Activated T-cell treated with anti-CD3 and anti-CD28 coated beads, Interleukin-2, amount 50 U/mL, for 24 hours (primary cell): ENCODE data around the gene TDRD3.

Experiments used
- DNase-seq: peaks from one replicate; pipeline ENCODE4 v3.0.0-alpha.2; 2020
- H3K27ac Mint-ChIP-seq: 2 replicates; pipeline ENCODE4 v1.8.0; 2020; ENCODE audit warnings: mild to moderate bottlenecking, mixed read lengths
- H3K27me3 Mint-ChIP-seq: 2 replicates; pipeline ENCODE4 v1.8.0; 2020; ENCODE audit warnings: mixed read lengths
- H3K36me3 Mint-ChIP-seq: 2 replicates; pipeline ENCODE4 v1.8.0; 2020; ENCODE audit warnings: low read depth, mixed read lengths
- H3K4me1 Mint-ChIP-seq: 2 replicates; pipeline ENCODE4 v1.8.0; 2020; ENCODE audit warnings: low read depth, mixed read lengths
- H3K4me3 Mint-ChIP-seq: 2 replicates; pipeline ENCODE4 v1.8.0; 2020; ENCODE audit warnings: mild to moderate bottlenecking, moderate library complexity, mixed read lengths
- H3K9me3 Mint-ChIP-seq: 2 replicates; pipeline ENCODE4 v1.8.0; 2020; ENCODE audit warnings: mixed read lengths

The TDRD3 gene

DNA sequence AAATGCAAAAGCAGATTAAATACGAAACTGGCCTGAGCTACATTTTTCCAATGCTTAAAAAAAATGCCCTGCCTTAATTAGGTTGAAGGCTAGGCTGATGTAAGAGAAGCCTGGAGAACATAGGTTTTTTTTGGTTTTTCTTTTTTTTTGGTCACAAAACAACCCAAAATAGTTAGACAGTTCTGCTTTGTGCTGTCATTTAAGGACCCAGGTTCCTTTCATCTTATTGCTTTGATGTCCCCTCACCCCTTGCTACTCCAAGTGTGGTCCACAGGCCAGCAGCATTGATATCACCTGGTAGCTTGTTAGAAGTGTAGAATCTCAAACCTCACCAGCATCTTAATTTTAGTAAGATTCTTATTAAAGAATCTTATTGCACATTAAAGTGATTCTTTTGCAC lies 14.4 kb downstream of the TDRD3 start:
- H3K9me3 Mint-ChIP-seq = peaks cover 5% of the 10 kb centered on the region
- peaks cover 34% of the 10 kb centered on the region for H3K36me3 Mint-ChIP-seq
- peaks cover 56% of the 10 kb centered on the region for H3K4me1 Mint-ChIP-seq
- no peak for DNase-seq
- peak overlapping the region; percentile 26 for H3K27ac Mint-ChIP-seq
- no peaks in the 10 kb centered on the region for H3K27me3 Mint-ChIP-seq
- H3K4me3 Mint-ChIP-seq = no peak overlapping the region

DNA sequence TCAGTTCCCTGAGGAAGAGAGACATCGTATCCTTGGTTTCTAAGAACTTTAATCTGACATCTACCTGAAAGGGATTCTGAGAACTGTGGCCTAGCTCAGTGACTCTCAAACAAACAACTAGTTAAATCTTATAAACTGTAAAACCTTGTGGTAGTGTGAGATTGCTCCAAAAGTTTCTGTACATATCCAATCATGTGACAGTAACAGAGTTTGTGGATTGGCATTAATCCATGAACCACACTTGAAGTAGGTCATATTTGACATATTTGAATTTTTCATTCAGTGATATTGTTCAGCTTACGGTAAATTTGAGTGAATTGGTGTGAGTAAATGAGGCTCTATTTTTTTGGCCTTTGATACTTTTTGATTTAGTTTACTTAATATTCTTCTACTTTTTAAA lies 15.0 kb downstream of the TDRD3 start:
- Mint-ChIP-seq H3K4me3 (no peak overlapping the region), H3K36me3 (peaks cover 34% of the 10 kb centered on the region), H3K9me3 (peaks cover 5% of the 10 kb centered on the region), H3K4me1 (peaks cover 59% of the 10 kb centered on the region), H3K27me3 (no peaks in the 10 kb centered on the region), H3K27ac (no peak overlapping the region)
- DNase-seq = no peak

DNA sequence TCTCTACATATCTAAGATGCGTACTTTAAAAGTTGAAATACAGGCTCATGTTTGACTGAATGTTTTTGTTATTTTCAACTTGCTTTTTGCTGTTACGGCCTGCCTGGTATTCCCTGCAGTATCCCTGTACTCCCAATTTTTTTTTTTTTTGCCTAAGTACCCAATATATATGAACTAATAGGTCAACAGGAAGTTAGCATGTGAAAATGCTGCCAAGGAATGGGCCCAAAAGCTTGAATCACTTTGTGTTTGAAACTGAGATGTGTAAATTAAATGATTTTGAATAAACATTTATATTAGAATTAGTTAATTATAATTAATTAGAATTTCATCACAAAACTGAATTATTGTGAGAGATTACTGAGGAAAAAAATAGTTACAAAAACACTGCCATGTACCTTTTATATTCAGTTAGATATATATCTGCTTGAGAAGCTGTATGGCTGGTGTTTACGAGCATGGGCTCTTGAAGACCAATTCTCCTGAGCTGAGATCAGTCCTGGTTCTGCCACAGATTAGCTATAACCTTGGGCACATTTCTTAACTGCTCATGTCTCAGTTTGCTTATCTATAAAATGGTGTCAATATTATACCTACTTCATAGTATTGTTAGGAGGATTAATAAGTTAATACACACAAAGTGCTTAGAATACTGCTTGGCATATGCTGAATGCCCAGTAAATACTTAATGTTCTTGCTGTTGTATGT lies 16.0 kb downstream of the TDRD3 start:
- H3K4me1 Mint-ChIP-seq = peaks cover 61% of the 10 kb centered on the region
- no peak for DNase-seq
- no peak overlapping the region for H3K4me3 Mint-ChIP-seq
- no peaks in the 10 kb centered on the region for H3K27me3 Mint-ChIP-seq
- no peak overlapping the region for H3K27ac Mint-ChIP-seq
- peaks cover 28% of the 10 kb centered on the region for H3K36me3 Mint-ChIP-seq
- H3K9me3 Mint-ChIP-seq = peaks cover 3% of the 10 kb centered on the region

DNA sequence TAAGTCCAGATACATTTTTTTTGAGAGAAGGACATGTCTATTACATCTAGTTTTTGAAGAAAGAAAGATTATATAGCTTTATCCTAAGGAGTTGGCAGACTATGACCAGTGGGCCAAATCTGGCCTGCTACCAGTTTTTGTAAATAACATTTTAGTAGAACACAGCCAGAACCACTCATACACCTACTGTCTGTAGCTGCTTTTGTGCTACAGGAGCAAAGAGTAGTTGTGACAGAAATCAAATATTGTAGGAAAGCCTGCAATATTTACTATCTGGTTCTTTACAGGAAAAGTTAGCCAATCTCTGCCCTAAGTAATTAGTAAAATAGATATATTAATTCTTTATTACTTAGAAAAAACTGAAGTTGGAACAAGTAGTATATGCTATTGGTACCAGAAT lies 17.2 kb downstream of the TDRD3 start:
- no peak overlapping the region for H3K27ac Mint-ChIP-seq
- H3K9me3 Mint-ChIP-seq = peaks cover 4% of the 10 kb centered on the region
- H3K4me3 Mint-ChIP-seq = no peak overlapping the region
- H3K36me3 Mint-ChIP-seq = peaks cover 26% of the 10 kb centered on the region
- H3K27me3 Mint-ChIP-seq = no peaks in the 10 kb centered on the region
- H3K4me1 Mint-ChIP-seq = peaks cover 63% of the 10 kb centered on the region
- no peak for DNase-seq

DNA sequence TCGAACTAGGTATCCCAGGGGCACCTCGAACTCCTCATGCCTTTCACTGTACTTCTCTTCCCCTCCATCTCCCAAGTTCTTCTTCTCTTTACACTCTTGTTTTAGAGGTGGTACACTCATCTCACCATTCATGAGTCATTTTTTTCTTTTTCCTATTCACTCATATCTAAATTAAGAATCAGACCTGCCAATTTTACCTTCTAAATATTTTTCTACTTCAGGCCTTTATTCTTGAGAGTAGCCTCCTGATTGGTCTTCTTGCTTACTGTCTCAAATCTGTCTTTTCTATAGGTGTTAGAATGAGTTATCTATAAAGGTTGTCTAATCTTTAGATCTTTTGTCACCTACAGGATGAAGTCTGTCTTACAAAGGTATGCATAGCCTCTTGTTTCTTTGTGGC lies 20.7 kb downstream of the TDRD3 start:
- Mint-ChIP-seq H3K4me3 (no peak overlapping the region), H3K27ac (peak overlapping the region; percentile 67), H3K36me3 (peaks cover 19% of the 10 kb centered on the region), H3K27me3 (no peaks in the 10 kb centered on the region), H3K4me1 (peaks cover 33% of the 10 kb centered on the region), H3K9me3 (peaks cover 9% of the 10 kb centered on the region)
- no peak for DNase-seq

DNA sequence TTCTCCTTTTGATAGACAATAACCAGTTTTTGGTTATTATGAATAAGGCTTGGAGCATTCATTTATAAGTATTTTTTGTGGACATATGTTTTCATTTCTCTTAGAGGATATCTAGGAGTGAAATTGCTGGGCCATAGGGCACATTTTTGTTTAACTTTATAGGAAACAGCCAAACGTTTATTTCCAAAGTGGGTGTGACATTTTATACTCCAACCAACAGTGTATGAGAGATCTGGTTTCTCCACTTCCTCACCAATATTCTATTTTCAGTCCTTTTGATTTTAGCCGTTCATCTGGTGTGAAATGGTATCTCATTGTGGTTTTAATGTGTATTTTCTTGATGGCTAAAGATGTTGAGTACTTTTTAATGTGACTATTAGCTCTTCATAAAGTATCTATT lies 21.9 kb downstream of the TDRD3 start:
- H3K36me3 Mint-ChIP-seq = peaks cover 19% of the 10 kb centered on the region
- no peak for DNase-seq
- no peaks in the 10 kb centered on the region for H3K27me3 Mint-ChIP-seq
- peaks cover 9% of the 10 kb centered on the region for H3K9me3 Mint-ChIP-seq
- H3K27ac Mint-ChIP-seq = no peak overlapping the region
- H3K4me1 Mint-ChIP-seq = peaks cover 29% of the 10 kb centered on the region
- no peak overlapping the region for H3K4me3 Mint-ChIP-seq

DNA sequence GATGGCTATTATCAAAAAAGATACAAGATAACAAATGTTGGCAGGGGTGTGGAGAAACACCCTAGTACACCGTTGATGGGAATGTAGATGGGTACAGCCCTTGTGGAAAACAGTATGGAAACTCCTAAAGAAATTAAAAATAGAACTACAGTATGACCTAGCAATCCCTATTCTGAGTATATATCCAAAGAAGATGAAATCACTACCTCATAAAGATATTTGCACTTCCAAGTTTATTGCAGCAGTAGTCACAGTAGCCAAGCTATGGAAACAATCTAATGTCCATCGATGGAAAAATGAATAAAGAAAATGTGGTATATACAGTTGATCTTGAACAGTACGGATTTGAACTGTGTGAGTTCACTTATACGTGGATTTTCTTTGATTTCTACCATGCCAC lies 28.3 kb downstream of the TDRD3 start:
- Mint-ChIP-seq H3K4me1 (peaks cover 33% of the 10 kb centered on the region), H3K36me3 (peaks cover 5% of the 10 kb centered on the region), H3K4me3 (no peak overlapping the region), H3K27ac (no peak overlapping the region), H3K27me3 (no peaks in the 10 kb centered on the region), H3K9me3 (peaks cover 3% of the 10 kb centered on the region)
- DNase-seq = no peak

DNA sequence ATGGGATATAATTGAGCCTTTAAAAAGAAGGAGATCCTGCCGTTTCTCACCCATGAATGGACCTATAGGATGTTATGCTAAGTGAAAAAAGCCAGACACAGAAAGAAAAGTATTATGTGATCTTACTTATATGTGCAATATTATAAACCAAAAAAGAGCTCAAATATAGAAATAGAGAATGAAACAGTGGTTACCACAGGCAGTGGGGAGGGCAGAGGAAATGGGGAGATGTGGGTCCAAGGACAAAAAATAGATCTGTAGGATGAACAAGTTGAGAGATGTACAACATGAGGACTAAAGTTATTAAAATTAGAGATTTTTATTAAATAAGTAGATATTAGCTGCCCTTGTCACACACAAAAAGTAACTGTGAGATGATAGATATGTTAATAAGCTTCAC lies 29.1 kb downstream of the TDRD3 start:
- H3K27me3 Mint-ChIP-seq = no peaks in the 10 kb centered on the region
- no peak for DNase-seq
- peaks cover 33% of the 10 kb centered on the region for H3K4me1 Mint-ChIP-seq
- peaks cover under 1% of the 10 kb centered on the region for H3K9me3 Mint-ChIP-seq
- H3K4me3 Mint-ChIP-seq = no peak overlapping the region
- H3K27ac Mint-ChIP-seq = no peak overlapping the region
- H3K36me3 Mint-ChIP-seq = peaks cover 2% of the 10 kb centered on the region

DNA sequence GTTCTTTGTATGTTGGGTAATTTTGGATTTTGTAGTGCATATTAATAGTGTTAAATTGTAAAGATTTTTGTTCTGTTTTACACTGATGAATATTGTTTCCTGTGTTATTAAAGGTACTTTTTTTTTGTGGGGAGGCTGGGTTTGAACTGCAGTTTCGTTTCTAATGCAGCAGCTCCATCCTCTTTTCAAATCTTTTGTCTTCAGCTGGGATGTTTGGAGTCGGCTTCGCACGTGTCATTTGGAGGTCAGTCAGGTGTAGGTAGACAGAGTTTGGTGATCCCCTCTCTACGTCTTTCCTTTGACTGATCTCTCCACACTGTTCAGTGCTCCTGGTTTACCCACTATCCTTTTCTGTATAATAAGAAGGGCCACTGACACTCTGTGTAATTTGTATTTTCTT lies 30.3 kb downstream of the TDRD3 start:
- Mint-ChIP-seq H3K9me3 (no peaks in the 10 kb centered on the region), H3K4me3 (peak overlapping the region; percentile 1), H3K4me1 (peaks cover 33% of the 10 kb centered on the region), H3K27me3 (no peaks in the 10 kb centered on the region), H3K36me3 (no peaks in the 10 kb centered on the region), H3K27ac (peak overlapping the region; percentile 35)
- no peak for DNase-seq

DNA sequence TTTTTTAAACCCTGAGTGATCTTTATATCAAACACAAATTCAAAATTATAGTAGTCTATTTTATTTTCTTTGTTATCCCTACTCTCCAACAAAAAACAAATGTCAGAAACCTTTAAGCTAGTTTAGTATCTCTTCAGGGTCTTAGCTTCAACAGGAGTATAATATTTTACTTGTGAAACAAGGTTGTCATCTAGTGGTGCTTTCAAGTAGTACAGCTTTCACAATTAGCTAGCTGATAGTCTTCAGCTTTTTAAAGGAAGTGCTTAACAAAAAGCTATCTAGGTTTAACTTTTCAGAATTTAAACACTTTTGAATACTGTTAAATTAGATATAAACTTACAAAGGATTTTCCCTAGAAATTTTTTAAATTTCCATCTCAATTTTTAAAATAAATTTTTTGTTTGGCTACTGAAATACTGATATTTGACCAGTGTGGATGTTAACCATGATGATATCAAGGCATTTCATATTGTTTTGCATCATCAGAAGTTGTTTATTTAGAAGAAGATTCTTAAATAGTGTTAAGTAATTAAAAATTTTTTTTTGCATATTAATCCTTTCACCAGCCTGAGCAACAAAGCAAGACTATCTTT lies 34.2 kb downstream of the TDRD3 start:
- H3K36me3 Mint-ChIP-seq = no peaks in the 10 kb centered on the region
- no peak overlapping the region for H3K27ac Mint-ChIP-seq
- DNase-seq = no peak
- H3K27me3 Mint-ChIP-seq = no peaks in the 10 kb centered on the region
- H3K4me1 Mint-ChIP-seq = peaks cover 29% of the 10 kb centered on the region
- H3K4me3 Mint-ChIP-seq = no peak overlapping the region
- no peaks in the 10 kb centered on the region for H3K9me3 Mint-ChIP-seq

DNA sequence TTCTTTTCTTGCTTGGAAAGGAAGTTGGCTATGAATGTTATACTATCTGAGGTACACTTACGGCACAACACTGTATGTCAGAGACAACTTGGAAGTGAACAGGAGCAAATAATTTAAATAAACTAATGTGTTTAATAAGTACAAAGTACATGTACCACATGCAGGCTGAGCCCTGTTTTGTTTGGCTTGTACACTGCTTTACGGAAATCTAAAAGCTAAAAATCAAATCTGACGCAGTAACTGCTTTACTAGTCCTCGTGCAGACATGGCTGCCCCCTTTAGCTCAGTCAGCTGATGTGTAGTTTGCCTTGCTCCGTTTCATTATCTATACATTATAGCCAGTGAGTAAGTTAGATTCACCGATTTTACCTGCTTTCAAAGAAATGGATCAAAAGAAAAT lies 36.5 kb downstream of the TDRD3 start:
- Mint-ChIP-seq H3K27ac (no peak overlapping the region), H3K4me3 (no peak overlapping the region), H3K36me3 (no peaks in the 10 kb centered on the region), H3K9me3 (no peaks in the 10 kb centered on the region), H3K4me1 (peaks cover 21% of the 10 kb centered on the region), H3K27me3 (no peaks in the 10 kb centered on the region)
- no peak for DNase-seq

DNA sequence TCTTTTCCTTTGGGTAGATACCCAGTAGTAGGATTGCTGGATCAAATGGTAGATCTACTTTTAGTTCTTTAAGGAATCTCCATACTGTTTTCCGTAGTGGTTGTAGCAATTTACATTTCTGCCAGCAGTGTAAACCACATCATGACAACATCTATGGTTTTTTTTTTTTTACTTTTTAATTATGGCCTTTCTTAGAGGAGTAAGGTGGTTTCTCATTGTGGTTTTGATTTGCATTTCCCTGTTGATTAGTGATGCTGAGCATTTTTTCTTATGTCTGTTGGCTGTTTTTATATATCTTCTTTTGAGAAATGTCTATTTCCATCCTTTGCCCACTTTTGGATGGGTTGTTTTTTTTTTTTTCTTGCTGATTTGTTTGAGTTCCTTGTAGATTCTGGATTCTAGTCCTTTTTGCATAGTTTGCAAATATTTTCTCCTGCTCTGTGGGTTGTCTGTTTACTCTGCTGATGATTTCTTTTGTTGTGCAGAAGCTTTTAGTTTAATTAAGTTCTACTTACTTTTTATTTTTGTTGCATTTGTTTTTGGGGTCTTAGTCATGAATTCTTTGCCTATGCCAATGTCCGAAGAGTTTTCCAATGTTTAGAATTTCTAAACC lies 38.8 kb downstream of the TDRD3 start:
- H3K9me3 Mint-ChIP-seq = no peaks in the 10 kb centered on the region
- H3K4me1 Mint-ChIP-seq = peaks cover 22% of the 10 kb centered on the region
- H3K27me3 Mint-ChIP-seq = no peaks in the 10 kb centered on the region
- no peak for DNase-seq
- no peaks in the 10 kb centered on the region for H3K36me3 Mint-ChIP-seq
- no peak overlapping the region for H3K27ac Mint-ChIP-seq
- no peak overlapping the region for H3K4me3 Mint-ChIP-seq

DNA sequence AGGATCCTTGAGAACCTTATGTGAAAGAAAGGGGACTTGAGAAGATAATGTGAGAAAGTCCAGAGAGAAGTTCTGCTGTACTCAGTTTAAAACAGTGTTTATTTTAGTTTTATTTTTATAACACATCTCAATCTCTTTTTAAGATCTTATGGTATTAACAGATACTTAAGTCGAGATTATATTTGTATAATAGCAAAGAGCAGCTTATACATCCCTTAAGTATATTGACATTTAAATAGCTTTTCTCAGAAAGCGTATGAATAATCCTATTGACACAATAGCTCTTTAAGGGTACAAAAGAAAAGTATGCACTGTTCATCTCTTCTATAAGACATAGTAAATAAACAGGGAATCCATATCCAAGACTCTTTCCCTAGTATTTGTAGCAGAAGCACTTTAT lies 42.2 kb downstream of the TDRD3 start:
- Mint-ChIP-seq H3K27ac (no peak overlapping the region), H3K36me3 (peaks cover 7% of the 10 kb centered on the region), H3K27me3 (no peaks in the 10 kb centered on the region), H3K9me3 (no peaks in the 10 kb centered on the region), H3K4me1 (peaks cover 22% of the 10 kb centered on the region), H3K4me3 (no peak overlapping the region)
- no peak for DNase-seq

DNA sequence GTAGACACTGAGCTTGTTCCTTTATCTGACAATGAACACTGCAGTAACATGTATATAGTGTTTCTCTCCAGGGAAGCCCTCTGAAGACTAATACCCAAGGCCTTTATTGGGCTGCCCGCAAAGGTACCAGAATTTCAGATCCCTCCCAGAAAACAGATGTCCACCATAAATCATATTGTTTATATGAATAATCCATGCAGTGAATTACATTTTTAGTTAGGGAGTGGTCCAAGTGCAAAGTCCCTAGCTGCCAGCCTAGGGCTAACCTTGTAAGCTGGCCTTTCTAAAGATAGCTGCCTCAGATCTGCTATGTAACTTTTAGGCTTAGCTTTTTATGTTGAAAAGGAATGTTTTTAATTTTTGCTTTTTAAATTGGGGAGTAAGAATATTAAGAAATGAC lies 44.7 kb downstream of the TDRD3 start:
- peaks cover 13% of the 10 kb centered on the region for H3K36me3 Mint-ChIP-seq

DNA sequence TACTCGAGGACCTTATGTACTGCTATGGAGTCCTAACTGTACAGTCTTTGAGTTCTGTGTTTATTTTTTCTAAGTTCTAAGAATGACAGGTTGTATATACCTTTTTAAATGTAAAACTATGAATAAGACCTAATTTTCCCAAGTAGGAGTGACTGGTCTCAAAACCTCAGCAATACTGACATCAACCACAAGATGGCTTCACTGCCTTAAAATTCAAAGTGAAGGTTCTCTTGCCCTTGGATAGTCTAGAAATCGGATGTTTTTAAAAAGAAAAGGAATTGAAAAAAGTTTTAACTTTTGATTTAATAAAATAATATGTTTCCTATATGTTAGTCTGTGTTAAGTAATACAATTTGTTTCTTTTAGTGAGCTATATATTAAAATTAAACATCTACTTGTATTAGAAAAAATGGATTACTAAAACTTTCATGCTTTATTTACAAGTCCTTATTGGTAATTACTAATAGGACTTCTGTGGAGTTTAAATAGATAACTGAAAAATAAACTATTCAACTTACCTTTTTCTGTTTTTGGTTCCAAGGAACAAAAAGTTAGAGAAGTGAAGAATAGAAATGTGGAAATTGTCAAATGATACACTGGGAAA lies 52.0 kb downstream of the TDRD3 start:
- no peaks in the 10 kb centered on the region for H3K27me3 Mint-ChIP-seq
- no peak for DNase-seq
- H3K4me1 Mint-ChIP-seq = no peaks in the 10 kb centered on the region
- H3K36me3 Mint-ChIP-seq = peaks cover 10% of the 10 kb centered on the region
- H3K9me3 Mint-ChIP-seq = no peaks in the 10 kb centered on the region
- no peak overlapping the region for H3K27ac Mint-ChIP-seq
- H3K4me3 Mint-ChIP-seq = no peak overlapping the region

More for the DNA sequence above, 44.7 kb downstream of the TDRD3 start:
- no peak for DNase-seq
- H3K27me3 Mint-ChIP-seq = no peaks in the 10 kb centered on the region
- peaks cover 9% of the 10 kb centered on the region for H3K4me1 Mint-ChIP-seq
- H3K27ac Mint-ChIP-seq = no peak overlapping the region
- H3K4me3 Mint-ChIP-seq = no peak overlapping the region
- no peaks in the 10 kb centered on the region for H3K9me3 Mint-ChIP-seq
